GM18498 (cell line): ENCODE data around the gene LMF2.

Experiments
- ATAC-seq: cut with Tn5 transposase; IDR thresholded peaks from one replicate; pipeline ENCODE4 v1.9.1; 2021; ENCODE audit warnings: mild to moderate bottlenecking, moderate library complexity; ENCODE audit not compliant: unreplicated experiment

Gene LMF2

GRCh38 chr22:50467341-50467740 is 40.2 kb downstream of the LMF2 start:
- no peak for ATAC-seq

DNA sequence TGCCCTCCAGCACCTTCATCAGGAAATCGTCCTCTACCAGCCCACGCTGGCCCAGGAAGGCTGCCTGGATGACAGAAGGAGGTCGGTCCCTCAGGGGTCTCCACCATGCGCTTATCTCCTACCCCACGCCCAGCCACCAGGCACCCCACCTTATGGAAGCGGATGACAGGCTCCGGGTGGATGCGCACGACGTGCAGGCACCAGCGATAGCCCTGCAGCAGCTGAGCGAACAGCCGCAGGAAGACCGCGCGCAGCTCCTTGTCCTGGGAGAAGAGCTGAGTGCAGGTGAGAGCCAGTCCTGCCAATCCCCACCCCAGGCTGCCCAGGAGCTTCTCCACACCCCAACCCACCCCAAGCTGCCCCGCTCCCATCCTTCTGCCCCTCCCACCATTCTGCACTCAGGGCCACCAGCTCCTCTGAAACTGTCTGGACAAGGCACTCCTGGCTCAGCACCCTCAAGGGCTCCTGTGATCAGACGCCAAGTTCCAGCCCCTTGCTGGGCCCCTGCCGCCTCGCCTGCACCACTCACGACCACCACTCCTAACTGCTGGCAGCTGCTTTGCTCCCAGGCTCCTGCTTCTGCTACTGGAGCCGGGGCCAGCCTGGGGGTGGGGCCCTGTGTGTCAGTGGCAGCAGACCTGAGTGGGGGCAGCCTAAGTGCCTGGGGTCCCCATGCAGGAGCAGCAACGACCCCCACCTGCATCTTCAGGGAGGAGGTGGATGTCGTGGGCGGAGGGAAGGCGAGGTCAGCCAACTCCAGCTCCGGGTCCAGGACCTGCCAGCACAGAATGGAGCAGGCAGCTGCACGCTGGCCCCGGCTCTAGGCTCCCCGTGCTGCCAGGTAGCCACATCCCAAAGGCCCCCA is 42.2 kb downstream of the LMF2 start:
- no peak for ATAC-seq

DNA sequence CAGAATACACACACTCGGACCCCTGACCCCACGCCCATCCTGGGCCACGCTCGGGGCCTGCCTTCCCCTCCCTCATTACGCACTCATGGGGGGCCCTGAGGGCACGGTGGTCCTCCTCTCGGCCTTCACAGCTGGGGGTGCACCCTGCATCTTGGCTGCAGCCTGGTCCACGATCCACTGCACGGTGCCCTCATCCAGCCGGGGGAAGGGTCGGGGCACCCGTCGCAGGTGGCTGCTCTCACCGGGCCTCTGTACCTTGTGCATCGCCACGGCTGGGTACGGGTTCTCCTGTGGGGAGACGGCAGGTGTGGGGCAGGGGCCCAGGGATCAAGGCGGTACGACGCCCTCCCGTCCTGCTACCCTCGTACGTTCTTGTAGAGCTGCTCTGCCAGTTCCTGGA is 43.1 kb downstream of the LMF2 start:
- no peak for ATAC-seq

- no peak for ATAC-seq
These were observed 44.2 kb downstream of the LMF2 start for GRCh38 chr22:50463188-50463900.

- ATAC-seq, result no peak
These were observed 45.4 kb downstream of the LMF2 start for GRCh38 chr22:50461979-50462540.

DNA sequence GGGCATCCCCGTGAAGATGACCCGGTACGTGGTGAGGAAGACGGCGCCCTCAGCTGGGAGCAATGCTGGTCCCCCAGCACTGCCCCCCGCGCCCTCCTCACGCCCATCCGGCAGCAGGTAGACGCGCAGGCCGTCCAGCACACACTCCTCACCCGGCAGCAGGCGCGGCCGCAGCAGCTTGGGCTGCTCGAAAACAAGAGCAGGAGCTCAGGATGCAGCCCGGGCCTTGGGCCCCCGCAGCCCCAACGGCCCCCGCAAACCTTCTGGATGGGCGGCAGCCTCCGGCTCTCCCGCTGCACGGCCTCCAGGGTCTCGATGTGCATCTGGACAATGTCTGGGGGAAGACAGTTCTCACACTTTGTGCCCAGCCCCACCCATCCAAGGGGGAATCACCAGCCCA is 46.0 kb downstream of the LMF2 start:
- no peak for ATAC-seq

GRCh38 chr22:50460938-50461337 is 46.6 kb downstream of the LMF2 start:
- no peak for ATAC-seq

DNA sequence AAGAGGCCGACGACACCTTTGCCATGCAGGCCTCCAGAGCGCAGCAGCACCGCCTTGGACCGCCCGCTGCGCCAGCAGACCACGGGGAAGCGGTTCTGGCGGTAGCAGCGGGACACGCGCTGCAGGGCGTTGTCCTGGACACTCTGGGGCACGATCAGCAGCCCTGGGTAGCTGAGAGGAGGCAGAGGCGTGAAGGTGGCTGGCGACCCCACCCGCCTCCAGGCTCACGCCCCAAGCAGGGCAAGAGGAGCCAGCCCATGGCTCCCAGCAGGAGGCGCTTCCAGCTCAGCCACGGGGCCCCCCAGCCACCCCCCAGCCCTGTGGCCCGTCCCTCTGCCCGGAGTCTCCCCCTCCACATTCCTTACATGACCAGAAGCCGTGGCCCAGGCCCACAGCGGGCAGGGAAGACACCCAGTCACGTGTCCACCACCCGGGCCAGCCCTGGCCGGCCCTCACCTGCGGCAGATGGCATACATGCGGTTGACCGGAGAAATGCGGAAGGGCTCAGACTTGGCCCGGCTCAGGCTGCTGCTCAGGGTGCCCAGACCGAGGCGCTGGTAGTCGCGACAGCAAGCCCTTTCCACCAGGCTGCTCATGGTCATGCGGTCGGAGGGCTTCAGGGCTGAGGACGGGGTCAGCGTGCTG is 47.9 kb downstream of the LMF2 start:
- ATAC-seq, result no peak

- no peak for ATAC-seq
These were observed 48.5 kb downstream of the LMF2 start for GRCh38 chr22:50459016-50459415.

GRCh38 chr22:50456466-50457234 is 50.9 kb downstream of the LMF2 start:
- ATAC-seq, result no peak

GRCh38 chr22:50456026-50456425 is 51.5 kb downstream of the LMF2 start:
- ATAC-seq, result no peak

DNA sequence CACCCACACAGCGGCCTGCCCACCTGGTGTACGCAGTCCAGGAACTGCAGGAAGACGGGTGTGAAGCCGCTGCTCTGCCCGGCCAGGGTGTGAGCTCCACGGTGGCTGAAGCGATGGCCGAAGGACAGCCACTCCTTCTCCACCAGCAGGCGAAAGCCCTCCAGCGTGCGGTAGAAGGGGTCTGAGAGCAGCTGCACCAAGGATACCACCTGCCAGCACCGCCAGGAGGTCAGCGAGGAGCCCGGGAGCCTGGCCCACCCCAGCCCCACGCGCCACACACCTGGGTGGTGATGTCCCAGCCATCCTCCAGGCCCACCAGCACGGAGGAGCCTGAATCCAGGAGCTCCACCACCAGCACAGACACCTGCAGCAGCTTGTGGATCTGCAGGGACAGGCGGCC is 52.3 kb downstream of the LMF2 start:
- no peak for ATAC-seq

- no peak for ATAC-seq
These were observed 52.9 kb downstream of the LMF2 start for GRCh38 chr22:50454556-50455075.
